Endothelial cell (in vitro differentiated cells): ENCODE measurements around the gene CTCF. TPM values are rescaled to one million over a fixed set of nuclear protein-coding genes. Genes with fewer than 3 reads are reported as not detected.

ENCODE experiments used
- DNase-seq: peaks from one replicate; pipeline ENCODE4 v3.0.0; 2021; ENCODE audit warnings: low spot score
- H3K27ac Mint-ChIP-seq: one replicate; pipeline ENCODE4 v1.8.0; 2021; ENCODE audit warnings: mixed read lengths, inconsistent platforms; ENCODE audit not compliant: unreplicated experiment
- H3K27me3 Mint-ChIP-seq: one replicate; pipeline ENCODE4 v1.8.0; 2021; ENCODE audit warnings: mild to moderate bottlenecking, moderate library complexity, mixed read lengths, inconsistent platforms; ENCODE audit not compliant: unreplicated experiment
- H3K36me3 Mint-ChIP-seq: one replicate; pipeline ENCODE4 v1.8.0; 2021; ENCODE audit warnings: mild to moderate bottlenecking, low read depth, mixed read lengths, inconsistent platforms; ENCODE audit not compliant: unreplicated experiment
- H3K4me1 Mint-ChIP-seq: one replicate; pipeline ENCODE4 v1.8.0; 2021; ENCODE audit warnings: mild to moderate bottlenecking, mixed read lengths, inconsistent platforms; ENCODE audit not compliant: unreplicated experiment
- H3K4me3 Mint-ChIP-seq: one replicate; pipeline ENCODE4 v1.8.0; 2021; ENCODE audit warnings: mild to moderate bottlenecking, mixed read lengths, inconsistent platforms; ENCODE audit not compliant: unreplicated experiment
- H3K9me3 Mint-ChIP-seq: one replicate; pipeline ENCODE4 v1.8.0; 2021; ENCODE audit warnings: mixed read lengths, inconsistent platforms; ENCODE audit not compliant: unreplicated experiment
- CTCF ChIP-seq: fragments of 200-600 bp; sonication (generic); IDR thresholded peaks from one replicate; pipeline ENCODE4 v1.5.0; 2021; ENCODE audit warnings: antibody characterized with exemption; ENCODE audit not compliant: unreplicated experiment
- total RNA-seq: library from RNA; stranded (reverse); fragmentation: NEBNext Ultra II Directional; extraction: Animal tissue kit (Norgen Biotek cat#: 25700); gene quantifications from one replicate; pipeline ENCODE4 v1.2.1, GENCODE V29; 2021; ENCODE audit not compliant: unreplicated experiment

The CTCF gene
- total RNA-seq, 1 donor from 2014 or later: 40.1 TPM

GRCh38 chr16:67665598-67665997 is 103.3 kb downstream of the CTCF start:
- Mint-ChIP-seq H3K27me3 (peaks cover 20% of the 10 kb centered on the region), H3K9me3 (no peaks in the 10 kb centered on the region), H3K4me1 (peaks cover 11% of the 10 kb centered on the region)

DNA sequence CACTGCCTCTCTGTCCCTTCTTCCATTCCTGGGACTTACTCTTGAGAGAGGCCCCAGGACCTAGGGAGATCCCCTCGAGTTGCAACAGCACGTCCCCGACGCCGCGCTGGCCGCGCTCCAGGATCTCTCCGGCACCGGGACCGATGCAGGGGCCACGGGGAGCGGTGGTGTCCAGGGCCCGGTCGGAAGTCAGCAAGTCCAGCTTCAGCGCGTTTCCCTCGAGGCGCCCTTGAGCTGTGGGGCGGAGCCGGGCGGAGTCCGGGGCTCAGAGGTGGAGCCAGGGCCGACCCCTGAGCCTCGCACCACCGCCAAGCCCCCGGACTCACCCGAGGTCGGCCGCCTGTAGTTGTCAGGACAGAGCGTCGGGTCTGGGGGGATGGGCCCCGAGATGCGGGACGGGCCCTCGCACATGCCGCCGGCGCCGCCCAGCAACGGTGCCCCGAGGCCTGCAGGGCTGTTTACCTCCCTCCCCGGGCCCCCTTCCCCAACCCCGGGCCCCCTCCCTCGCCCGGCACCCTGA is 103.8 kb downstream of the CTCF start:
- Mint-ChIP-seq H3K4me1 (peaks cover 16% of the 10 kb centered on the region), H3K27me3 (peaks cover 23% of the 10 kb centered on the region), H3K36me3 (peaks cover 11% of the 10 kb centered on the region), H3K27ac (no peak overlapping the region), H3K9me3 (no peaks in the 10 kb centered on the region), H3K4me3 (no peak overlapping the region)
- no peak for TF ChIP-seq CTCF
- peak; percentile 49 for DNase-seq

More at GRCh38 chr16:67665598-67665997, 103.3 kb downstream of the CTCF start:
- DNase-seq: no peak
- no peak for TF ChIP-seq CTCF
- H3K36me3 Mint-ChIP-seq: peaks cover 11% of the 10 kb centered on the region
- peak overlapping the region; percentile 67 for H3K4me3 Mint-ChIP-seq
- H3K27ac Mint-ChIP-seq: no peak overlapping the region

GRCh38 chr16:67666559-67667452 is 104.5 kb downstream of the CTCF start, which contains the start of the genes C16orf86 and ENKD1:
Gene C16orf86 (plus strand): TSS chr16:67666814. CDS start chr16:67666971, 157 bp downstream.
Gene ENKD1 (minus strand): TSS chr16:67666750. CDS start chr16:67666442, 308 bp downstream.
- peak within 1 kb of the TSS; percentile 86 for H3K4me3 Mint-ChIP-seq
- peaks cover 17% of the 10 kb centered on the region for H3K4me1 Mint-ChIP-seq
- no peaks in the 10 kb centered on the region for H3K9me3 Mint-ChIP-seq
- H3K27me3 Mint-ChIP-seq: peaks cover 22% of the 10 kb centered on the region
- H3K36me3 Mint-ChIP-seq: peaks cover 11% of the 10 kb centered on the region
- DNase-seq: peak; percentile 87
- no peak for TF ChIP-seq CTCF
- no peak within 1 kb of the TSS for H3K27ac Mint-ChIP-seq

GRCh38 chr16:67667453-67667816 is 105.1 kb downstream of the CTCF start:
- Mint-ChIP-seq H3K36me3 (peaks cover 13% of the 10 kb centered on the region), H3K9me3 (no peaks in the 10 kb centered on the region), H3K27ac (no peak overlapping the region), H3K27me3 (peaks cover 20% of the 10 kb centered on the region), H3K4me3 (no peak overlapping the region), H3K4me1 (peaks cover 20% of the 10 kb centered on the region)
- TF ChIP-seq CTCF: no peak
- no peak for DNase-seq
